Smooth muscle cell (in vitro differentiated cells): ENCODE measurements around the gene CCDC54. TPM values are rescaled to one million over a fixed set of nuclear protein-coding genes. Genes with fewer than 3 reads are reported as not detected.
"Not testable (repeated sequence)": the region's sequence is repeated elsewhere in the genome, so short reads cannot be mapped to it uniquely, and the experiment has no call there.

Experiments used
- DNase-seq: peaks from one replicate; lab custom pipeline; 2025; ENCODE audit not compliant: unreplicated experiment; lab: John Stamatoyannopoulos, UW
- H2AFZ ChIP-seq: fragments of 200-600 bp; sonication (generic); 2 replicates; pipeline ENCODE4 v1.6.0; 2016; ENCODE audit warnings: antibody characterized with exemption, low read depth, mild to moderate bottlenecking
- H3F3A ChIP-seq: fragments of 200-600 bp; sonication (generic); 2 replicates; pipeline ENCODE4 v1.6.0; 2017; ENCODE audit warnings: antibody characterized with exemption, low read depth
- H3K27ac ChIP-seq: fragments of 200-600 bp; sonication (generic); 2 replicates; pipeline ENCODE4 v1.5.1; 2016; ENCODE audit warnings: low read depth, mild to moderate bottlenecking
- H3K27me3 ChIP-seq: fragments of 200-600 bp; sonication (generic); 2 replicates; pipeline ENCODE4 v1.6.1; 2016; ENCODE audit warnings: low read depth, mild to moderate bottlenecking
- H3K36me3 ChIP-seq: fragments of 200-600 bp; sonication (generic); 2 replicates; pipeline ENCODE4 v1.5.1; 2016; ENCODE audit warnings: low read depth
- H3K4me1 ChIP-seq: fragments of 200-600 bp; sonication (generic); 2 replicates; pipeline ENCODE4 v1.5.1; 2016; ENCODE audit warnings: low read depth
- H3K4me2 ChIP-seq: fragments of 200-600 bp; sonication (generic); 2 replicates; pipeline ENCODE4 v1.6.0; 2016; ENCODE audit warnings: mild to moderate bottlenecking
- H3K4me3 ChIP-seq: fragments of 200-600 bp; sonication (generic); 2 replicates; pipeline ENCODE4 v1.5.1; 2016; ENCODE audit warnings: mild to moderate bottlenecking
- H3K79me2 ChIP-seq: fragments of 200-600 bp; sonication (generic); 2 replicates; pipeline ENCODE4 v1.6.0; 2016; ENCODE audit warnings: low read depth, mild to moderate bottlenecking
- H3K9ac ChIP-seq: fragments of 200-600 bp; sonication (generic); 2 replicates; pipeline ENCODE4 v1.6.0; 2016; ENCODE audit warnings: low read depth
- H3K9me3 ChIP-seq: fragments of 200-600 bp; sonication (generic); replicated peaks from 2 replicates; pipeline ENCODE4 v1.5.1; 2016; ENCODE audit warnings: low read depth
- H4K20me1 ChIP-seq: fragments of 200-600 bp; sonication (generic); 2 replicates; pipeline ENCODE4 v1.6.0; 2016; ENCODE audit warnings: low read depth
- WGBS: methylation state at CpG from one replicate; pipeline ENCODE4 v1.1.7; 2016; ENCODE audit warnings: low lambda C conversion rate; 5-methylcytosine and 5-hydroxymethylcytosine counted together
- polyA plus RNA-seq: library from polyadenylated mRNA; unstranded; fragments of >200 nt; fragmentation: Nextera tagmentation; extraction: Ambion mirVana; gene quantifications from 2 replicates; pipeline ENCODE4 v1.2.1, GENCODE V29; 2016
- total RNA-seq: library from RNA; depleted of rRNA; stranded (reverse); fragments of >200 nt; gene quantifications from 2 replicates; pipeline ENCODE4 v1.2.3, GENCODE V29; 2014
- TF ChIP-seq, protein P1 (sequence below): fragments of 200-600 bp; sonication (generic); IDR thresholded peaks from 2 replicates; pipeline ENCODE4 v1.5.1; 2017; ENCODE audit warnings: borderline replicate concordance, mild to moderate bottlenecking, antibody characterized with exemption; ENCODE audit not compliant: insufficient read depth, poor library complexity, severe bottlenecking

Gene CCDC54
- not detected in 2 replicates for total RNA-seq
- 0.49 TPM in 1 of 2 replicates, not detected in the other for polyA plus RNA-seq

DNA sequence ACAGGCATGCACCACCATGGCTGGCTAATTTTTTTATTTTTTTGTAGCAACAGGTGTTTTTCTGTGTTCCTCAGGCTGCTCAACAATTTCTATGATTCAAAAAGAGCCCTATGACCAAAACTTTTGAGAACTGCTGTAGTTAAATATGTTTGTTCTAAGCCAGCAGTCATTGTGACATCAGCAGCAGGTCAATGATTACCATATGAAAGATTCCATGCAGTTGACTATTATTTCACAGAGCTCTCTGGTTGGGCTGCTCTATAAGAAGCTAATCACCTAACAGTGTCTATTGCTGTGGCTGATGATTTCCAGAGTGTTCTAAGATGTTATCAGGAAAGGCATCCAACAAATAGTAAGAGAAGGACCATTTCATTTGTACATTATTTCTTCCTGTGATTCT lies at the start of gene CCDC54:
CCDC54 (plus strand) TSS at position 289 of the 400 bp plus-strand sequence. CDS start 149 bp downstream, outside the sequence.
- no peaks in the 10 kb centered on the region for H3K79me2 ChIP-seq
- H2AFZ ChIP-seq, result no peak within 1 kb of the TSS
- H3K4me1 ChIP-seq, result no peaks in the 10 kb centered on the region
- no peak for DNase-seq
- no peaks in the 10 kb centered on the region for H3K27me3 ChIP-seq
- no peak within 1 kb of the TSS for H3K4me2 ChIP-seq
- no peaks in the 10 kb centered on the region for H3K9me3 ChIP-seq
- no peaks in the 10 kb centered on the region for H4K20me1 ChIP-seq
- no peak within 1 kb of the TSS for H3K9ac ChIP-seq
- H3K27ac ChIP-seq, result no peak within 1 kb of the TSS
- no peaks in the 10 kb centered on the region for H3K36me3 ChIP-seq
- no peaks in the 10 kb centered on the region for H3F3A ChIP-seq
- TF ChIP-seq, protein P1, sequence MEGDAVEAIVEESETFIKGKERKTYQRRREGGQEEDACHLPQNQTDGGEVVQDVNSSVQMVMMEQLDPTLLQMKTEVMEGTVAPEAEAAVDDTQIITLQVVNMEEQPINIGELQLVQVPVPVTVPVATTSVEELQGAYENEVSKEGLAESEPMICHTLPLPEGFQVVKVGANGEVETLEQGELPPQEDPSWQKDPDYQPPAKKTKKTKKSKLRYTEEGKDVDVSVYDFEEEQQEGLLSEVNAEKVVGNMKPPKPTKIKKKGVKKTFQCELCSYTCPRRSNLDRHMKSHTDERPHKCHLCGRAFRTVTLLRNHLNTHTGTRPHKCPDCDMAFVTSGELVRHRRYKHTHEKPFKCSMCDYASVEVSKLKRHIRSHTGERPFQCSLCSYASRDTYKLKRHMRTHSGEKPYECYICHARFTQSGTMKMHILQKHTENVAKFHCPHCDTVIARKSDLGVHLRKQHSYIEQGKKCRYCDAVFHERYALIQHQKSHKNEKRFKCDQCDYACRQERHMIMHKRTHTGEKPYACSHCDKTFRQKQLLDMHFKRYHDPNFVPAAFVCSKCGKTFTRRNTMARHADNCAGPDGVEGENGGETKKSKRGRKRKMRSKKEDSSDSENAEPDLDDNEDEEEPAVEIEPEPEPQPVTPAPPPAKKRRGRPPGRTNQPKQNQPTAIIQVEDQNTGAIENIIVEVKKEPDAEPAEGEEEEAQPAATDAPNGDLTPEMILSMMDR, result no peak
- no peak within 1 kb of the TSS for H3K4me3 ChIP-seq

DNA sequence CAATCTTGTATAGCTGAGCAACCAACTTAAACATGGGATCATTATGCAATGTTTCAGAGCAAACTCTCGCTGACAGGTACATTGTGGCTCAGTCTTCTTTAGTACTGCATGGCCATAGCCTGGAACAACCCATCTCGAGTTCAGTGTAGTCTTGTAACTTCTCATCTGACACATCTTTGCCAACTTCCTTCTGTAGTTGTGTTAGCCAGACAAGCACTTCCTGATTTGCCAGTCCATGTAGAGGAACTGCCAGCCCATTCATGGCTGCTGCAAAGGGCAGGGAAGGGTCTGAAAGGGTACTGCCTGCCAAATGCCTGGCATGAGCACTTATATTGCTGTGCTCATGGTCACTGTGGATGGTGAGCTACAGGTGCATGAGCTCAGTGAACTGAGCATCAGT lies 49.2 kb upstream of the CCDC54 start:
- H3K9ac ChIP-seq, result no peak overlapping the region
- no peaks in the 10 kb centered on the region for H4K20me1 ChIP-seq
- H3K79me2 ChIP-seq, result no peaks in the 10 kb centered on the region
- no peak for DNase-seq
- TF ChIP-seq, protein P1, result no peak
- H3K4me1 ChIP-seq, result no peaks in the 10 kb centered on the region
- H3F3A ChIP-seq, result no peaks in the 10 kb centered on the region
- no peaks in the 10 kb centered on the region for H3K9me3 ChIP-seq
- no peak overlapping the region for H3K27ac ChIP-seq
- no peak overlapping the region for H2AFZ ChIP-seq
- H3K27me3 ChIP-seq, result no peaks in the 10 kb centered on the region
- WGBS, result 93% methylated on average over 2 of the region's 2 CpGs
- H3K4me3 ChIP-seq, result no peak overlapping the region
- H3K4me2 ChIP-seq, result no peak overlapping the region
- H3K36me3 ChIP-seq, result no peaks in the 10 kb centered on the region

DNA sequence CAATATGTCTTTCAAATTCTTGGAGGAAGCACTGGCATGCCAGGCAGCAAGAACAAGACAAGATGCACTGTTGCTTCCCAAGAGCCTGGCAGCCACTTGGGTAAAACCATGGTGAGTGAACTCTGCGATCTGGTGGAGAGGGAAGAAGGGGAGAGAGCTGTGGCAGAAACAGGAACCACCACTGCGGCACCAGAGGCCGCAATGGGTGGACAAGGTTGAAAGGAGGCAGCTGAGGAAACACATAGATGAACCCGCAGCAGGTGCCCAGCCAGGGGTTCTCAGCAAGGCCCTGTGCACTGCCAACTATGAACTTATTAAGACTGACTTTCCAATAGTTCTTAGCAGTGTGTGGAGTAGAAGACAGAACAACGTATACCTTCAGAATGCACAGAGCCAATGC lies 48.2 kb upstream of the CCDC54 start:
- no peaks in the 10 kb centered on the region for H4K20me1 ChIP-seq
- DNase-seq, result no peak
- H3K27me3 ChIP-seq, result no peaks in the 10 kb centered on the region
- H3K27ac ChIP-seq, result no peak overlapping the region
- no peaks in the 10 kb centered on the region for H3K79me2 ChIP-seq
- H3K9ac ChIP-seq, result no peak overlapping the region
- H3K9me3 ChIP-seq, result no peaks in the 10 kb centered on the region
- no peak overlapping the region for H3K4me3 ChIP-seq
- no peak overlapping the region for H2AFZ ChIP-seq
- H3K4me2 ChIP-seq, result no peak overlapping the region
- no peaks in the 10 kb centered on the region for H3K4me1 ChIP-seq
- no peaks in the 10 kb centered on the region for H3F3A ChIP-seq
- WGBS, result 87% methylated on average over 5 of the region's 5 CpGs
- TF ChIP-seq, protein P1, result no peak
- no peaks in the 10 kb centered on the region for H3K36me3 ChIP-seq

DNA sequence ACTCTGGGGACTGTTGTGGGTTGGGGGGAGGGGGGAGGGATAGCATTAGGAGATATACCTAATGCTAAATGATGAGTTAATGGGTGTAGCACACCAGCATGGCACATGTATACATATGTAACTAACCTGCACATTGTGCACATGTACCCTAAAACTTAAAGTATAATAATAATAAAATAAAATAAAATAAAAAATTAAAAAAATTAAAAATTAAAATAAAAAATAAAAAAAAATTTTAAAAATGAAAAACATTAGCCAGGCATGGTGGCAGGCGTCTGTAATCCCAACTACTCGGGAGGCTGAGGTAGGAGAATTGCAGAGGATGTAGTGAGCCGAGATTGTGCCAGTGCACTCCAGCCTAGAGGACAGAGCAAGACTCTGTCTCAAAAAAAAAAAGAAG lies 37.5 kb upstream of the CCDC54 start:
- H3K9me3 ChIP-seq, DNase-seq, H3K9ac ChIP-seq, H3F3A ChIP-seq, H3K4me2 ChIP-seq, H4K20me1 ChIP-seq, H3K79me2 ChIP-seq, H3K4me3 ChIP-seq, H3K36me3 ChIP-seq, H3K27ac ChIP-seq, H2AFZ ChIP-seq, H3K27me3 ChIP-seq: not testable (repeated sequence)
- H3K4me1 ChIP-seq, result peaks cover 14% of the 10 kb centered on the region
- 91% methylated on average over 3 of the region's 3 CpGs for WGBS
